Measurements from ENCODE around the gene CT47C1. TPM values are rescaled to one million over a fixed set of nuclear protein-coding genes. Genes with fewer than 3 reads are reported as not detected.

Gene CT47C1
- total and polyA plus RNA-seq, 9 of the 15 experiments (the other 6 are each of a cell fraction or from before 2014, with no cell fraction given): not detected

DNA sequence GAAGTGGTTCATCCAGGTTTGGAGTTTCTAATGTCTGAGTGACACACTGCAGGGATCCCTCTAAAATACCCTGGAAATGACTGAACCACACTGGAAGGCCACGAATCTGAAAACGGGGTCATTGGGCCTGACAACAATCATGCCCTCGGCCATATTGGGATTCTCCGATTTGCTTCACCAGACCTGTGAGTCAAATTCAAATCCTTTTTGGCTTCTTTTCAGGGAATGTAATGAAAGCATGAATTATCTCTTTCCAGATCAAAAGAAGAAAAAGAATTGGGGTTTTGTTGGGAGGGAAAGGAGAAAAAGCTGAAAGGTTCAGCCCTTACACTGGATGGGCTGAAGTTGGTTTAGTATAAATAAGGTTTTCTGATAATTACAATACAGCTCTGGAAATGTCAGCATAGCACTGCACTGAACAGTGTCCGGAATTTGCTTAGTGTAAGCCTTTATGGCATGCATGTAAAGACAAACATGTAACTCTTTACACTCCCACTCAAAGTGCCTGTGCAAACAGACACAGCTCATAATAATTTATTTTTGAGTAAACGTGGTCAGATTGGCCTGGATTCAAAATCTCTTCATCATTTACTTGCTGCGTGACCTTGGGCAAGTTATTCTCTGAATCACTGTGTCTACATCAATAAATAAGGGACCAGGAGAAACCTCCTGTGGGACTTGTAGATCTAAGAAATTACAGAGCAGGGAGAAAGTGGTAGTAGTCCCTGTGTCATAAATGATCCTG lies 21.4 kb downstream of the CT47C1 start:
- FAIRE-seq (no peak), ATAC-seq (no peak), DNase-seq (ENCODE audit: extremely low read depth in 1 of 4, low spot score in 3 of 4) (no peak)
- Histone ChIP-seq H3K9me1 (ENCODE audit: control insufficient read depth, insufficient read depth, low read length) (no peaks in the 10 kb centered on the region), H3K4me3 (no peak overlapping the region), H3K9me3 (replicated peaks; ENCODE audit: control insufficient read depth, insufficient read depth, low read depth, low read length) (no peaks in the 10 kb centered on the region), H3K79me2 (ENCODE audit: control insufficient read depth, insufficient read depth, low read length) (no peaks in the 10 kb centered on the region), H2AFZ (ENCODE audit: low read depth, low read length) (no peak overlapping the region), H3K27me3 (ENCODE audit: control insufficient read depth in 2 of 2, insufficient read depth in 2 of 2, low read length in 2 of 2) (no peaks in the 10 kb centered on the region; a peak in 1 of 5 replicates), H3K9ac (ENCODE audit: insufficient read depth in 1 of 2, low read depth in 2 of 2, low read length in 2 of 2) (no peak overlapping the region), H3K36me3 (ENCODE audit: control insufficient read depth, insufficient read depth, low read length) (no peaks in the 10 kb centered on the region), H4K20me1 (replicated peaks; ENCODE audit: control insufficient read depth, insufficient read depth, low read length) (no peaks in the 10 kb centered on the region), H3K4me2 (ENCODE audit: insufficient read depth, low read length) (no peak overlapping the region), H3K4me1 (replicated peaks in 1 of 2; ENCODE audit: control insufficient read depth in 2 of 2, insufficient read depth in 2 of 2, low read length in 2 of 2) (no peaks in the 10 kb centered on the region), H3K27ac (ENCODE audit: extremely low read depth, low read depth, low read length) (no peak overlapping the region)
- intact Hi-C loops (cut with micrococcal nuclease) (no loop called here), in situ Hi-C loops (cut with MboI) (no loop called here)
- no TSS peak for BruUV-seq (replicated peaks)
- CTCF ChIA-PET (ENCODE audit: low intra/inter-chr PET ratio): no interaction called here
- 0% methylated on average over 7 of the region's 7 CpGs for WGBS (ENCODE audit: insufficient coverage, low coverage, missing lambda C conversion rate)
- POLR2A ChIA-PET: no interaction called here
- TF ChIP-seq ZNF561 (CRISPR knock-in tag; conservative IDR thresholded peaks at IDR 0.05): no peak
- no peak for TF ChIP-seq PTRF (tag; IDR thresholded peaks at IDR 0.05)
- TF ChIP-seq, protein P1, sequence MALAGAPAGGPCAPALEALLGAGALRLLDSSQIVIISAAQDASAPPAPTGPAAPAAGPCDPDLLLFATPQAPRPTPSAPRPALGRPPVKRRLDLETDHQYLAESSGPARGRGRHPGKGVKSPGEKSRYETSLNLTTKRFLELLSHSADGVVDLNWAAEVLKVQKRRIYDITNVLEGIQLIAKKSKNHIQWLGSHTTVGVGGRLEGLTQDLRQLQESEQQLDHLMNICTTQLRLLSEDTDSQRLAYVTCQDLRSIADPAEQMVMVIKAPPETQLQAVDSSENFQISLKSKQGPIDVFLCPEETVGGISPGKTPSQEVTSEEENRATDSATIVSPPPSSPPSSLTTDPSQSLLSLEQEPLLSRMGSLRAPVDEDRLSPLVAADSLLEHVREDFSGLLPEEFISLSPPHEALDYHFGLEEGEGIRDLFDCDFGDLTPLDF (CRISPR knock-in tag; IDR thresholded peaks at IDR 0.05): no peak
- no peak for TF ChIP-seq NR3C1 (CRISPR knock-in tag; IDR thresholded peaks at IDR 0.05)

DNA sequence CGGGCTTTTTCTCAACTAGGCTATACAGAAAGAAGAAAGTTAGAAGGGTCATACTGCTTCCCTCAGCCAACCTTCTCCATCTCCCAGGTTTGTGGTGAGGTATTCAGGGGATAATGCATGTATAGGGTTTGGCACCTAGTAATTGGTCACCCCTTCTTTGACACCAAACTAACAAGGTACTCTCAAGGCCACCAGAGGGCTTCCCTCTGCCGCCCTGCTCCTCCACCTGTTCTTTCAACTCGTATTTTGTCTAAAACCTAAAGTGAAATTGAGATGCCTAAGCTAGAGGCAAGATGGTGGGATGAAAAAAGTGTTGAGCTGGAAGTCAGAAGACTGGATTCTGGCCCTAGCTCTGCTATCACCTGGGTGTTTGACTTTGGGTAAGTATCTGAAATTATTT lies 22.0 kb downstream of the CT47C1 start:
- no peaks in the 10 kb centered on the region for H3K36me3 ChIP-seq (ENCODE audit: control insufficient read depth, insufficient read depth, low read length)
- DNase-seq (ENCODE audit: extremely low read depth in 1 of 4, low spot score in 3 of 4) (no peak), FAIRE-seq (no peak), ATAC-seq (no peak)
- no peaks in the 10 kb centered on the region for H3K9me1 ChIP-seq (ENCODE audit: control insufficient read depth, insufficient read depth, low read length)
- H3K4me2 ChIP-seq (ENCODE audit: insufficient read depth, low read length): no peak overlapping the region
- no peaks in the 10 kb centered on the region for H3K4me1 ChIP-seq (replicated peaks in 1 of 2; ENCODE audit: control insufficient read depth in 2 of 2, insufficient read depth in 2 of 2, low read length in 2 of 2)
- BruUV-seq (replicated peaks): no TSS peak
- no peak overlapping the region for H3K4me3 ChIP-seq
- H3K27me3 ChIP-seq (ENCODE audit: control insufficient read depth in 2 of 2, insufficient read depth in 2 of 2, low read length in 2 of 2): no peaks in the 10 kb centered on the region; a peak in 2 of 5 replicates
- no peaks in the 10 kb centered on the region for H3K9me3 ChIP-seq (replicated peaks; ENCODE audit: control insufficient read depth, insufficient read depth, low read depth, low read length)
- ChIA-PET CTCF (ENCODE audit: low intra/inter-chr PET ratio) (no interaction called here), POLR2A (no interaction called here)
- H3K27ac ChIP-seq (ENCODE audit: extremely low read depth, low read depth, low read length): no peak overlapping the region
- H3K79me2 ChIP-seq (ENCODE audit: control insufficient read depth, insufficient read depth, low read length): no peaks in the 10 kb centered on the region
- TF ChIP-seq, protein P2, sequence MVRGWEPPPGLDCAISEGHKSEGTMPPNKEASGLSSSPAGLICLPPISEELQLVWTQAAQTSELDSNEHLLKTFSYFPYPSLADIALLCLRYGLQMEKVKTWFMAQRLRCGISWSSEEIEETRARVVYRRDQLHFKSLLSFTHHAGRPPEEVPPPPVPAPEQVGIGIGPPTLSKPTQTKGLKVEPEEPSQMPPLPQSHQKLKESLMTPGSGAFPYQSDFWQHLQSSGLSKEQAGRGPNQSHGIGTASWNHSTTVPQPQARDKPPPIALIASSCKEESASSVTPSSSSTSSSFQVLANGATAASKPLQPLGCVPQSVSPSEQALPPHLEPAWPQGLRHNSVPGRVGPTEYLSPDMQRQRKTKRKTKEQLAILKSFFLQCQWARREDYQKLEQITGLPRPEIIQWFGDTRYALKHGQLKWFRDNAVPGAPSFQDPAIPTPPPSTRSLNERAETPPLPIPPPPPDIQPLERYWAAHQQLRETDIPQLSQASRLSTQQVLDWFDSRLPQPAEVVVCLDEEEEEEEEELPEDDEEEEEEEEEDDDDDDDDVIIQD (CRISPR knock-in tag; IDR thresholded peaks at IDR 0.05): no peak
- TF ChIP-seq ARID1B (IDR thresholded peaks at IDR 0.05) (no peak), MEIS2 (IDR thresholded peaks at IDR 0.05; ENCODE audit: partially characterized antibody) (no peak), ARNT (IDR thresholded peaks at IDR 0.05) (no peak), EWSR1 (IDR thresholded peaks at IDR 0.05; ENCODE audit: borderline replicate concordance, low read depth, partially characterized antibody) (no peak), MECOM (CRISPR knock-in tag; IDR thresholded peaks at IDR 0.05) (no peak), ZC3H8 (IDR thresholded peaks at IDR 0.05) (no peak)
- TF ChIP-seq, protein P3, sequence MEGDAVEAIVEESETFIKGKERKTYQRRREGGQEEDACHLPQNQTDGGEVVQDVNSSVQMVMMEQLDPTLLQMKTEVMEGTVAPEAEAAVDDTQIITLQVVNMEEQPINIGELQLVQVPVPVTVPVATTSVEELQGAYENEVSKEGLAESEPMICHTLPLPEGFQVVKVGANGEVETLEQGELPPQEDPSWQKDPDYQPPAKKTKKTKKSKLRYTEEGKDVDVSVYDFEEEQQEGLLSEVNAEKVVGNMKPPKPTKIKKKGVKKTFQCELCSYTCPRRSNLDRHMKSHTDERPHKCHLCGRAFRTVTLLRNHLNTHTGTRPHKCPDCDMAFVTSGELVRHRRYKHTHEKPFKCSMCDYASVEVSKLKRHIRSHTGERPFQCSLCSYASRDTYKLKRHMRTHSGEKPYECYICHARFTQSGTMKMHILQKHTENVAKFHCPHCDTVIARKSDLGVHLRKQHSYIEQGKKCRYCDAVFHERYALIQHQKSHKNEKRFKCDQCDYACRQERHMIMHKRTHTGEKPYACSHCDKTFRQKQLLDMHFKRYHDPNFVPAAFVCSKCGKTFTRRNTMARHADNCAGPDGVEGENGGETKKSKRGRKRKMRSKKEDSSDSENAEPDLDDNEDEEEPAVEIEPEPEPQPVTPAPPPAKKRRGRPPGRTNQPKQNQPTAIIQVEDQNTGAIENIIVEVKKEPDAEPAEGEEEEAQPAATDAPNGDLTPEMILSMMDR (IDR thresholded peaks at IDR 0.05 in 2 of 3, conservative IDR thresholded peaks at IDR 0.05 in 1 of 3; ENCODE audit: insufficient read depth in 2 of 3, low read depth in 1 of 3, low read length in 3 of 3): peak in 2 of 3 experiments; percentile 8 to 20; a peak in 2 of 6 replicates
- H2AFZ ChIP-seq (ENCODE audit: low read depth, low read length): no peak overlapping the region
- no peak overlapping the region for H3K9ac ChIP-seq (ENCODE audit: insufficient read depth in 1 of 2, low read depth in 2 of 2, low read length in 2 of 2)
- intact Hi-C loops (cut with micrococcal nuclease) (no loop called here), in situ Hi-C loops (cut with MboI) (no loop called here)
- no peaks in the 10 kb centered on the region for H4K20me1 ChIP-seq (replicated peaks; ENCODE audit: control insufficient read depth, insufficient read depth, low read length)
- WGBS (ENCODE audit: insufficient coverage, low coverage, missing lambda C conversion rate): 0% methylated on average over 3 of the region's 3 CpGs

Data from K562 (cell line).